LoVo (cell line): ENCODE data around the gene SEPHS1.

Experiments
- DNase-seq: peaks from one replicate; pipeline ENCODE4 v3.0.0-alpha.2; 2016; ENCODE audit warnings: low spot score

SEPHS1 gene

DNA sequence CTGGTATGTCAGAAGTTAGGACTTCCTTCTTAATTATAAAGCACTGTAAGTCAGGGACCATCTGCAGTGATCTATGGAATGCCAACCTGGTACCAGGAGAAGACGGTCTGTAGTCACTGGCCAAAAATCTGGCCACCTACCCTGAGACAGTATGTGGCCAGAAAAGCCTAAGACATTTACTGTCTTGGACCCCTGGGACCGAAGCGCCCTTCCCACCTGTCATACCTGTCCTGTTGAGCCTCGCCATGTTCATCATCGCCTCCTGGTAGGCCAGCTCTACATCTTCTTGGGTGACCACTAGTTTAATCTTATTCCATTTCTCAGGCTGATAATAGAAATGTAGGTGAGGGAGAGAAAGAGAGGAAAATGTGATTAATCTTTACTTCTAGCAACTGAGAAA is 20.0 kb downstream of the SEPHS1 start:
- no peak for DNase-seq

GRCh38 chr10:13327534-13327933 is 20.6 kb downstream of the SEPHS1 start:
- no peak for DNase-seq

DNA sequence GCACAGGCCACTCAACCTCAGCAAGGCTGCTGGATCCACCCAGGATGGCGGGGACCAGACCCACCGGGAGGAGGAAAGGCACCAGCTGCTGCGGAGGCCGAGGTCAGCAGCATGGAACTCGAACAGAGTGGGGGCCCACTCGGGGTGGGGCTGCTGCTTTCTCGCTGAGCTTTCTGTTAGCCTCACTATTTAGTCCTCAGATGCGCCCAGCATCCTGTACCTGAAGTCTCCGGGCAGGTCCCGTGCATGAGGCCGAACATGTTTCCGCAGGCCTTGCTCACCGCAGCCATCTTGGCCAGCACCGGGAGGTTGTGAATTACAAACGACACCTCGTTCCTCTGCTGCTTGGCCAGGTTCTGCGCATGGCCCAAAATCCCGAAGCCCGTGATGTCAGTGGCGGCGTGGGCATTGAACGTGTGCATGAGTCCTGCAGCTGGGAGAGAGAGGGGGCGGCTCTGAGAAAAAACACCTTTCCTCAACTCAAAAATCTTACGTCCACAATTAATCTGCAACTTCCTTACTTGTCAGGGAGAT is 25.4 kb downstream of the SEPHS1 start:
- no peak for DNase-seq

DNA sequence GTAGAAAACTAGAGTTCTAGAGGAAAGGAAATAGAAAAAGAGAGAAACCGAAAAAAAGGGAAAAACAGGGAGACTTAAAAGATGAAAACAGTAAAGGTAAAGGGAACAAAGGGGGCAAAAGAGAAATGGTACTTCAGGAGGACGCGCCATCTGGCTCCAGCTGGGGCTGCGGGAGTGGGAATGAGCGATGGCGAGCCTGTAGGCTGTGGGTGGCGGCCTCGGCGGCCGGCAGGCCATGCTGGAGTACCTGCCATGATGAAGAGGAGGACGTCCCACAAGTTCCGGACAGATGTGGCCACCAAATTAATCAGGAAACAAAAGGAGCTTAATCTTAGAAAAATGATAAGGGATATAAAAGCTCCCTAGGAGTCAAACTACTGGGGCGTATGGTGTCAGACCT is 26.5 kb downstream of the SEPHS1 start:
- no peak for DNase-seq

DNA sequence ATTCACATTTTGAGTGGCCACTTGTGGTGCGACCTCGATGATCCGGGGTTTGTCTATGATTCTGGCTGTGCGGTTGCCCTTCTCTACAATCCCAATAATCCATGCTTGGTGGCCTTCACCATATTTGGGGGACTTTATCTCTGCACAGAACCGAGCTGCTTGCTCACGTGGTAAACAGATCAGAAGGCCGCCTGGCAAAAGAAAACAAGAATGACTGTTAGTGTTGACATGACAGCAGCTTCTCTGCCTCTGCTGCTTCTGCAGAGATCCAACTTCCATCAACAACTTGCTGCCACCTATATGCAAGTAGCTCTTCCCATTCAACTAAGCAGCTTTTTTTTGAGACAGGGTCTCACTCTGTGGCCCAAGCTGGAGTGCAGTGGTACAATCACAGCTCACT is 28.9 kb downstream of the SEPHS1 start:
- DNase-seq: no peak

DNA sequence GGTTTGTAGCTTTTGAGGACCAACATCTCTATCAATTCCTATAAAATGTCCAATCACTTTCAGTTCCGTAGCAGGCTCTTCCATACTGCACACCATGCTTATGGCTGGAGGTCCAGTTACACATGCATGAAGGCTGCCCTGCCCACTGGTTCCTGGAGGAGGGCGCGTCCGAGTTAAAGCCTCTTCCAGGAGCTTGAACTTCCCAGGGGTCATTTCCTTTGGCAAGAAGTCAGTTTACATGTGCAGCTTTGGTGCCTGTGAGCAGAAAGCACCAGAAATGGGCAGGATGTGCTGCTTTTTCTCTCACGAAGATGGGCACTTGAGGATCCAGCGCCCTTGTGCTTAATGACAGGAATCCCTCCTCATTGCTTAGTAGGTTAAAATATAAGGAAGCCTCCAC is 30.6 kb downstream of the SEPHS1 start:
- no peak for DNase-seq

GRCh38 chr10:13316635-13317311 is 31.3 kb downstream of the SEPHS1 start:
- no peak for DNase-seq

DNA sequence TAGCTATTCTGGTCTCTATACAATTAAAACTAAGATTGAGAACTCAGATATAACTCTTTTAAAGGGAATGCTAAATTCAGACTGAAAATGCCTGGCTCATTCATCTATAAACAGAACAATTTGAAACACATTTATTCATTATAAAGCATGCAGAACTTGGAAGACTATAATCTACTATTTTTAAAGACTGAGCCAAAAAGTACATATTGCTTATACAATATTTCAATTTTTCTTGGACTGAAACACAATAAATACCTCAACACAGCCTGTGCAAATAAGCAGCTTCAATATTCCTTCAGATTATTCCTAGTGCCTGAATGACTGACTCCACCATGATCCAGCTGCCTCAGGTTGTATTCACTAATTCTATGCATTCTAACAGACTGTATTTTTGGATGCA is 32.7 kb downstream of the SEPHS1 start:
- no peak for DNase-seq

DNA sequence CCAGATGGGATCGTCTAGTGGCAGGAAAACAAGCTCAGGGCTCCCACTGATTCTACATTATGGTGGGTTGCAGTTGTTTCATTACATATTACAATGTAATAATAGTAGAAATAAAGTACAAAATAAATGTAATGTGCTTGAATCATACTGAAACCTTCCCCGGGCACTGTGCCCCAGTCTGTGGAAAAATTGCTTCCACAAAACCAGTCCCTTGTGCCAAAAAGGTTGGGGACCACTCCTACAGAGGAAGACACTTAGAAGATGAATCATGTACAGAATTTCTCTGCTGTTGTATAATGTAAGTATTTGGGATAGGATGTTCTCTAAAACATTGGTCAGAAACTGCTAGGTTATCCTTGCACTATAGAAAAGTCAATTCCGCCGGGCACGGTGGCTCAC is 36.9 kb downstream of the SEPHS1 start:
- no peak for DNase-seq

DNA sequence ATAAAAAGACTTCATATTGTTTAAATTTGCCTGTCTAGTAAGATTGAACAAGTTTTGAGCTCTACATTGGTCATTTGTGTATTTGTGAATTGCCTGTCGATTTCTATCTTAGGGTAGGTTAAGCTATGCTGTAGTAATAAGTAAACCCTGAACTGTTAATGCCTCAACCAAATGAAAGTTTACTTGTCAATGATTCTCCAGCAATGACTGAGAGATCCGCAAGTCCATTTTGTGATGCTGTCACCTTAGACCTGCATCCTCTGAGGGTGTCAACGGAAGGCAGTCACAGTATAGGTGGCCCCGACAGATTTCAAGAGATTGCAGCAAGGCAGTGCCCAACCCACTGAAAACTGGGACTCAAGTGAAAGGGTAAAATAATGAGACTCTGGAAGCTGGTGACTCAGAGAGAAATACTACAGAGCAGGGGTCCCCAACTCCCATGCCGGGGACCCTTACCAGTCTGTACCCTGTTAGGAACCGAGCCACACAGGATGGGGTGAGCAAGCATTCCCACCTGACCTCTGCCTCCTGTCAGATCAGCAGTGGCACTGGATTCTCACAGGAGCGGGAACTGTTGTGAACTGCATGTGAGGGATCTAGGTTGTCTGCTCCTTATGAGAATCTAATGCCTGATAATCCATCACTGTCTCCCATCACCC is 37.4 kb downstream of the SEPHS1 start:
- DNase-seq: no peak

- no peak for DNase-seq
These were observed 38.3 kb downstream of the SEPHS1 start for GRCh38 chr10:13309792-13310191.

- DNase-seq: no peak
These were observed 40.0 kb downstream of the SEPHS1 start for GRCh38 chr10:13308096-13308495.

GRCh38 chr10:13306103-13306502 is 42.0 kb downstream of the SEPHS1 start:
- no peak for DNase-seq

DNA sequence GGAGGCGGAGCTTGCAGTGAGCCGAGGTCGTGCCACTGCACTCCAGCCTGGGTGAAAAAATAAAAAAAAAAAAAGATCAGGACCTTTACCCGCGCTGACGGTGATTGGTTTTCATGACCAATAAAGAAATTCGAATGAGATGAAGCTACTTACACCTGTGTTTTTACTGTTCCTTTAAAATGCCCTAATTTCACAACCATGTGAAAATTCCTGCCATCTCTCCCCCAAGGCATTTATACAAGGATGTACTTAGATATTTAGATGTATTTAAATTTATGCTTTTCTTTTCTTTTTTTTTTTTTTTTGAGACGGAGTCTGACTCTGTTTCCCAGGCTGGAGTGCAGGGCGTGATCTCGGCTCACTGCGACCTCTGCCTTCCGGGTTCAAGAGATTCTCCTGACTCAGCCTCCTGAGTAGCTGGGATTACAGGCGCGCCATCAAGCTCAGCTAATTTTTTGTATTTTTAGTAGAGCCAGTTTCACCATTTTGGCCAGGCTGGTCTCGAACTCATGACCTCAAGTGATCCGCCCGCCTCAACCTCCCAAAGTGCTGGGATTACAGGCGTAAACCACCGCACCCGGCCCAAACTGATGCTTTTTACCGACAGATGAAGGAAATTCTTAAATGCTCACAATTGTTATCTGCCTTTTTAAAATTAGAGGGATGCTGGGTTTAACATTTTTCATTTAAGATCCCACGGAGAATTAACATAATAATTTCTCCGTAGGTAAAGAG is 45.1 kb downstream of the SEPHS1 start:
- no peak for DNase-seq

DNA sequence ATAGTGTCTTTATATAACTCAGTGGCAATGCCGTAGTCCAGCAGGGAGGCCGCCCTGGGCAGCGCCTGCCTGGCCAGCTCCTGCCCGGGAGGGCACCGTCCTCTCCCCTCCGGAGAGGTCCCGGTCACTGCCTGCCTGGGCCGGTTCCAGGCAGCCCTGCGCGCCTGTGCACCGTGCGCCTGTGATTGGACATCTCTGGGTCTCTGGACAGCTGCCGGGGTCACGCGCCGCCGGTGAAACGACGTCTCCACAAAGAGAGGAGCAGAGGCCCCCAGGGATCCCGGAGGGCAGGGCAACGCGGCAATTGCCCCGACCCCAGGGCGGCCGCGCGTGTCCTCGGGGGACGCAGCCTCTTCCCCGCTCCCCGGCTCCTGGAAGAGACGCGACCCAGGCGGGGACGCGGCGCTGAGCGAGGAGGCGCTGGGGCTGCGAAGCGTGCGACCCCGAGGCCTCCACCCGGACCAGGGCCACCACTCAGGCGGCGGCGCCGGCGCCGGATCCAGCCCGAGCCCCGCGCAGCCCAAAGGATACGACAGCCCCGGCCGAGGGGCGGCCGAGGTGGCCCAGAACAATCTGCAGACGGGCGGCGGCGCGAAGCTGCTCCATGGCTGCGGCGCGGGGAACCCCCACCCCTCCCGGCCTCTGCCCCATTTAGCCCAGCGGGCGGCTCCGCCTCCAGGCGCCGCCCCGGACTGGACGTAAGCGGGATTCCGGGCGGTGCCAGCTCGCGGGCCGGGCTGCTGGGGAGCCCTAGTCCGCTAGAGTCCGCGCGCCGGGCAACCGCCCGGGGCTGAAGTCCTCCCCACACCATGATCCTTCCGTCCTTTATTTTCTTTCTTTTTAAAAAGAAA is 48.4 kb downstream of the SEPHS1 start, which contains the start of gene PHYH:
PHYH (minus strand) TSS at position 628 of the 851 bp plus-strand sequence; CDS start at position 606, 22 bp downstream.
- DNase-seq: peak; percentile 86

DNA sequence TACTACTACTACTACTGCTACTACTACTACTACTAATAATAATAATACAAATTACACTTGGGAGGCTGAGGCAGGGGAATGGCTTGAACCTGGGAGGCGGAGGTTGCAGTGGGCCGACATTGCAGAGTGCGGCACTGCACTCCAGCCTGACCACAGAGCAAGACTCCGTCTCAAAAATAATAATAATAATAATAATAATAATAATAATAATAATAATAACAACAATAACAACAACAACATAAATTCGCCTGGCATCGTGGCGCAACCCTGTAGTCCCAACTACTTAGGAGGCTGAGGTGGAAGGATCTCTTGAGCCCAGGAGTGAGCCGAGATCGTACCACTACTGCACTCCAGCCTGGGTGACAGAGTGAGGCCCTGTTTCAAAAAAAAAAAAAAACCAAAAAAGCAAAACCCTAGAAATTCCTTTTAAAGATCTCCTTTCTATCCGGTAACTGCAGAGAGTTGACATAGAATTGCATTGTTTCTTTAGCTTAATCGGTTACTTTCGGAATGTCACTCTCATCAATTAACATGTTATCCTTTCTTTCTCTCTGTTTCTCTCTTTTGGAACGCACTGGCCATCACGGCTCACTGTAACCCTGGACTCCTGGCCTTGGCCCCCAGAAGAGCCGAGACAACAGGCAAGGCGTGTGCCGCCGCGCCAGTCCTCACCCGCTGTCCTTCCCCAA is 49.2 kb downstream of the SEPHS1 start:
- no peak for DNase-seq

DNA sequence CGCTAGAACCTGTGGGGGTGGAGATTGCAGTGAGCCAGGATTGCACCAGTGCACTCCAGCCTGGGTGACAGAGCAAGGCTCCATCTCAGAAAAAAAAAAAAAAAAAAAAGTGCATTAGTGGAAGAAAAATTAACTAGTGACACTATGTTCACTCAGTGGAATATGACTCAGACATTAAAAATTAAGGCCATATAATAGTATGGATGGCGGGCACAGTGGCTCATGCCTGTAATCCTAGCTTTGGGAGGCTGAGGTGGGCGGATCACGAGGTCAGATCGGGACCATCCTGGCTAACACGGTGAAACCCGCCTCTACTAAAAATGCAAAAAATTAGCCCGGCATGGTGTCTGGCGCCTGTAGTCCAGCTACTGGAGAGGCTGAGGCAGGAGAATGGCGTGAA is 51.6 kb downstream of the SEPHS1 start:
- no peak for DNase-seq

- no peak for DNase-seq
These were observed 53.3 kb downstream of the SEPHS1 start for GRCh38 chr10:13294784-13295183.

- DNase-seq: no peak
These were observed 56.0 kb downstream of the SEPHS1 start for GRCh38 chr10:13291821-13292773.

DNA sequence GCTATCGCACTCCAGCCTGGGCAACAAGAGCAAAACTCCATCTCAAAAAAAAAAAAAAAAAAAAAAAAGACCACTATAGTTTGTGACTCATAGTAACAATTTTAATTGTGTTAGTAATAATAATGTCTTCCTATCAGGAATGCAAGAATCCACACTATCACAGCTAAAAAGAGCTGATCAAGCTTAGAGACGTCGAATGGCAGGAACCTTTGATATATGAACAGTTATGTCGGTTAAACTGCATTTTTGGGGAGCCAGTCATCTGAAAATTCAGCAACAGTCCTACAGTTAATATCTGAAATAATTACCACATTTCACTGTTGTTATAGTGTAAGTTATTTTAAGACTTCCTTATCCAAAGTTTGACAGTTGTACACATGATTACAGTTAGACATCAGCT is 57.0 kb downstream of the SEPHS1 start:
- DNase-seq: no peak
